ENCODE measurements around the gene ISCU.
"Not testable (repeated sequence)": the region's sequence is repeated elsewhere in the genome, so short reads cannot be mapped to it uniquely, and the experiment has no call there.

Gene ISCU

DNA sequence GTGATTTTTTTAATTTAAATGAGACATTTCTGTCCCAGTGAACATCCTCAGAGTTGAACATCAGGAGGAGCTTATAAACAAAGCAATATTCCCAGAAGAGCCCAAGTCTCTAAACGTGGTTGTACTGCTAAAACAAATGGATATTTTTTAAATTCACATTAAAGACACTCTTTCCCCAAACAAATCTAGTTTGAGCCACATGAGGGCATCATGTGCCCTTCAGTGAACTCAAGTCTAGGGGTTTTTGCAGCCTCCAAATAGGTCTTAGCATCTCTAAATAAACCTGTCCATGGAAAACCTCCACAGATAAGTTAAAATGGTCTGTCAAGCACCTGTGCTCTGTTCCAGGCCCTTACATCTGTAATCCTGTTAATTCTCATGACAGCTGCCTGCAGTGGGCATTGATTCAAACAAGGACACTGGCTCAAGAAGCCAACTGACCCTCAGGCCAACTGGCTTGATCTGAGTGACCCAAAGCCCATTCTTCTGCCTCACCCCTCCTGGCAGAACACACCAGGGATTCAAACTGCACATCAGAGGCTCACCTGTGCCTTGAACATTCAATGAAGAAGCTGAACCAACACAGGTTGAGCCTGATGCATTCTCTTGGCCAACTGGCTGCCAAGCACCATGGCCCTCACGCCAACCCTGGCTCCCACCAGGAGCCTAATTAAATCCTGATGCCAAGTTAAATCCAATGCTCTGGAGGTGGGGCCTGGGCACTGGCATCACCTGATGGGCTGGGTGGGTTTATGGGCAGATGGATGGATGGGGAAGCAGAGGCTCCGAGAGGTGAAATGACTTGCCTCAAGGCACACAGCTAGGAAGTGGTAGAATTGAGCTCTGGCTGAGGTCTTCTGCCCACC lies 8.6 kb downstream of the ISCU start:
- TF ChIP-seq POLR2A (IDR thresholded peaks at IDR 0.05; ENCODE audit: extremely low read depth, insufficient read length): no peak
- TF ChIP-seq, protein P1, sequence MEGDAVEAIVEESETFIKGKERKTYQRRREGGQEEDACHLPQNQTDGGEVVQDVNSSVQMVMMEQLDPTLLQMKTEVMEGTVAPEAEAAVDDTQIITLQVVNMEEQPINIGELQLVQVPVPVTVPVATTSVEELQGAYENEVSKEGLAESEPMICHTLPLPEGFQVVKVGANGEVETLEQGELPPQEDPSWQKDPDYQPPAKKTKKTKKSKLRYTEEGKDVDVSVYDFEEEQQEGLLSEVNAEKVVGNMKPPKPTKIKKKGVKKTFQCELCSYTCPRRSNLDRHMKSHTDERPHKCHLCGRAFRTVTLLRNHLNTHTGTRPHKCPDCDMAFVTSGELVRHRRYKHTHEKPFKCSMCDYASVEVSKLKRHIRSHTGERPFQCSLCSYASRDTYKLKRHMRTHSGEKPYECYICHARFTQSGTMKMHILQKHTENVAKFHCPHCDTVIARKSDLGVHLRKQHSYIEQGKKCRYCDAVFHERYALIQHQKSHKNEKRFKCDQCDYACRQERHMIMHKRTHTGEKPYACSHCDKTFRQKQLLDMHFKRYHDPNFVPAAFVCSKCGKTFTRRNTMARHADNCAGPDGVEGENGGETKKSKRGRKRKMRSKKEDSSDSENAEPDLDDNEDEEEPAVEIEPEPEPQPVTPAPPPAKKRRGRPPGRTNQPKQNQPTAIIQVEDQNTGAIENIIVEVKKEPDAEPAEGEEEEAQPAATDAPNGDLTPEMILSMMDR (IDR thresholded peaks at IDR 0.05; ENCODE audit: low read depth, low read length): peak; percentile 45
- TF ChIP-seq MYC (IDR thresholded peaks at IDR 0.05; ENCODE audit: low read depth, low read length): no peak
- peak; percentile 70 for DNase-seq (ENCODE audit: low read depth)
- H3K4me3 ChIP-seq (ENCODE audit: low read depth, low read length): no peak overlapping the region

DNA sequence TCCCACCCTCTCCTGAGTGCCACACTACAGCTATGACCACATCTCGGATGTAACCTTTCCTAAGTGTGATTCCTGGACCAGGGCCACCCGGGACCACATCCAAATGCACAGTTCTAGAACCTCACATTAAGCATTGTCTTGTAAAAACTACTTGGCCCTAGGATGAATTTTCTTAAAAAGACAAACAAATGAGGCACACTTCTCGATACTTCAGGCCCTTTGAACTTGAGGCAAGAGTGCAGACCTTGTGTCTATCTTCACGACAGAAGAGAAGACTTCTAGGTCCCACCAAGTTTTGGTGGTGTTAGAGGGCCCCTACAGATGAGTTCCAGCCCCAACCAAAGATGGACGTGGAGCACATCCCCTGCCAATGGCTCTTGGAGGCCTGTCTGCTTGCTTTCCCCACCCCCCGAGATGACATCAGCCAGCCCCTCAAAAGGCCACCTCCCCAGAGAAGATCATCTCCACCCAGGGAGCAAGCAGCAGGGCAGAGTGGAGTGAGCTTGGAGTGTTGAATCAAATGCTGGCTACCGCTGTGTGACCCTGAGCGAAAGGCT lies 9.3 kb downstream of the ISCU start:
- no peak for DNase-seq (ENCODE audit: low read depth)

DNA sequence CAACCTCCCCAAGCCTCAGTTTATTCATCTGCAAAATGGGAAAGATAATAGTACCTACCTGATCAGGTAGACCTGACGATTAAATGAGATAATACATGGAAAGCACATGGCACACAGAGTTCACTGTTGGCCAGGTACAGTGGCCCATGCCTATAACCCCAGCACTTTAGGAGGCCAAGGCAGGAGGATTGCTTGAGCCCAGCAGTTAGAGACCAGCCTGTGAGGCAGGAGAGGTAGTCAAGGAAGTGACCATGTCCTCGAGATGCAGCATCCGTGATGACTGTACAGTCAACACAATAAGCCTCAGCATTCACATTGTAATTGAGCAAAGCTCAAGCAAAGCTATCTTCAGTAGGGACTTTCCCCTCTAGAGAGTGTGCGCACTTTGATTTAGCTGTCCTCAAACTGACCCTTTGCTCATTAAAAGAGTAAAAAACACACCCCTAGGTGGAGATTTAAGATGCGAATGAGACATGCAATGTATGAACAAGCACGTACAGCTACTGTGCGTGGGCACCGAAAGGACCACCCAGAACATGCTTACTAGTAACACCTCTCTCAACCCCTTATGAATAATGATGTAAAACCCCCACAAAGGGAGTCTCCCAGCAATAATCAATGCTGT lies 9.9 kb downstream of the ISCU start:
- no peak overlapping the region for H3K4me3 ChIP-seq (ENCODE audit: low read depth, low read length)
- no peak for DNase-seq (ENCODE audit: low read depth)

More for the DNA sequence above, 9.3 kb downstream of the ISCU start:
- H3K4me3 ChIP-seq (ENCODE audit: low read depth, low read length): no peak overlapping the region
- TF ChIP-seq, protein P2, sequence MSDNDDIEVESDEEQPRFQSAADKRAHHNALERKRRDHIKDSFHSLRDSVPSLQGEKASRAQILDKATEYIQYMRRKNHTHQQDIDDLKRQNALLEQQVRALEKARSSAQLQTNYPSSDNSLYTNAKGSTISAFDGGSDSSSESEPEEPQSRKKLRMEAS (IDR thresholded peaks at IDR 0.05; ENCODE audit: low read depth, low read length): no peak
- TF ChIP-seq MYC (IDR thresholded peaks at IDR 0.05; ENCODE audit: low read depth, low read length) (no peak), POLR2A (IDR thresholded peaks at IDR 0.05; ENCODE audit: extremely low read depth, insufficient read length) (no peak)
- TF ChIP-seq, protein P1 (IDR thresholded peaks at IDR 0.05; ENCODE audit: low read depth, low read length): no peak

DNA sequence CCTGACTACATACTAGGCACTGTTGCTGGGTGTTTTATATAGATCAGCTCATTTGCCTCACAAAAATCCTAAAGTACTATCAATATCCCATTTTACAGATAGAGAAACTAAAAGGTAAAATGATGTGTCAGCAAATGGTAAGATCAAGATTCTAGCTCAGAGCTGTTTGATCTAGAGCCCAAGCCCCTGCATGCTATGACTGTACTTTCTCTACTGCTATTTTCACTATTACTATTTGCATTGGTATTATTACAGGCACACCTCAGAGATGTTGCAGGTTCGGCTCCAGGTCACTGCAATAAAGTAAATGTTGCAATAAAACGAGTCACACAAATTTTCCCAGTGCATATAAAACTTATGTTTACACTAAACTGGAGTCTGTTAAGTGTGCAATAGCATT lies 10.9 kb downstream of the ISCU start:
- DNase-seq (ENCODE audit: low read depth): no peak
- TF ChIP-seq, protein P1 (IDR thresholded peaks at IDR 0.05; ENCODE audit: low read depth, low read length): no peak
- TF ChIP-seq POLR2A (IDR thresholded peaks at IDR 0.05; ENCODE audit: extremely low read depth, insufficient read length) (no peak), MYC (IDR thresholded peaks at IDR 0.05; ENCODE audit: low read depth, low read length) (no peak)
- TF ChIP-seq, protein P2 (IDR thresholded peaks at IDR 0.05; ENCODE audit: low read depth, low read length): no peak
- no peak overlapping the region for H3K4me3 ChIP-seq (ENCODE audit: low read depth, low read length)

More for the DNA sequence above, 9.9 kb downstream of the ISCU start:
- TF ChIP-seq, protein P2 (IDR thresholded peaks at IDR 0.05; ENCODE audit: low read depth, low read length): no peak
- TF ChIP-seq POLR2A (IDR thresholded peaks at IDR 0.05; ENCODE audit: extremely low read depth, insufficient read length): no peak
- no peak for TF ChIP-seq MYC (IDR thresholded peaks at IDR 0.05; ENCODE audit: low read depth, low read length)
- TF ChIP-seq, protein P1 (IDR thresholded peaks at IDR 0.05; ENCODE audit: low read depth, low read length): no peak

DNA sequence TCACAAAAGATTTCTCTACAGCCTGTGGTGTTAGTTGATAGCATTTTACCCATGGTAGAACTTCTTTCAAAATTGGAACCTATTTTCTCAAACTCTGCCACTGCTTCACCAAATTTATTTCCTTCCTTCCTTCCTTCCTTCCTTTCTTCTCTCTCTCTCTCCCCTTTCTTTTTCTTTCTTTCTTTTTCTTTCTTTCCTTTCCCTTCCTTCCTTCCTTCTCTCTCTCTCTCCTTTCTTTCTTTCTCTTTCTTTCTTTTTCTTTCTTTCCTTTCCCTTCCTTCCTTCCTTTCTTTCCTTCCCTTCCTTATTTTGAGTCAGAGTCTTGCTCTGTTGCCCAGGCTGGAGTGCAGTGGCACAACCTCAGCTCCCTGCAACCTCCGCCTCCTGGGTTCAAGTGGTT lies 11.9 kb downstream of the ISCU start:
- H3K4me3 ChIP-seq (ENCODE audit: low read depth, low read length); DNase-seq (ENCODE audit: low read depth): not testable (repeated sequence)

DNA sequence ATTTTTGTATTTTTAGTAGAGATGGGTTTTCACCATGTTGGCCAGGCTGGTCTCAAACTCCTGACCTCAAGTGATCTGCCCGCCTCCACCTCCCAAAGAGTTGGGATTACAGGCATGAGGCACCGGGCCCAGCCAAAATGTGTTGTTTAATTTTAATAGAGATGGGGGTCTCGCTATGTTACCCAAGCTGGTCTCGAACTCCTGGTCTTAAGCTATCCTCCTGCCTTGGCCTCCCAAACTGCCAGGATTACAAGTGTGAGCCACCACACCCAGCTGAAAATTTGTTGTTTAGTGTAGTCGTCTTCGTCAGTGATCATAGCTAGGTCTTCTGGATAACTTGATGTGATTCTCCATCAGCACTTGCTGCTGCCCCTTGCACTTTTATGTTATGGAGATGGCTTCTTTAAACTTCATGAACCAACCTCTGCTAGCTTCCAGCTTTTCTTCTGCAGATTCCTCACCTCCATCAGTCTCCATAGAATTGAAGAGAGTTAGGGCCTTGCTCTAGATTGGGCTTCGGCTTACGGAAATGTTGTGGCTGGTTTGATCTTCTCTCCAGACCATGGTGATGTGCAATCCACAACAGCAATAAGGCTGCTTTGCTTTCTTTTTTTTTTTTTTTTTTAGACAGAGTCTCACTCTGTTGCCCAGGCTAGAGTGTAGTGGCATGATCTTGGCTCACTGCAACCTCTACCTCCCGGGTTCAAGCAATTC lies 13.0 kb downstream of the ISCU start:
- DNase-seq (ENCODE audit: low read depth): no peak
- TF ChIP-seq MYC (IDR thresholded peaks at IDR 0.05; ENCODE audit: low read depth, low read length): no peak
- TF ChIP-seq, protein P2 (IDR thresholded peaks at IDR 0.05; ENCODE audit: low read depth, low read length): no peak
- TF ChIP-seq, protein P1 (IDR thresholded peaks at IDR 0.05; ENCODE audit: low read depth, low read length): no peak
- no peak for TF ChIP-seq POLR2A (IDR thresholded peaks at IDR 0.05; ENCODE audit: extremely low read depth, insufficient read length)
- no peak overlapping the region for H3K4me3 ChIP-seq (ENCODE audit: low read depth, low read length)
